Vagina (tissue), 2 donors: ENCODE results near the gene RPL5. TPM values are rescaled to one million over a fixed set of nuclear protein-coding genes. Genes with fewer than 3 reads are reported as not detected.

Experiments used
- DNase-seq, 2 donors: peaks; one replicate each; pipeline ENCODE4 v3.0.0-alpha.2; 2017; ENCODE audit errors: extremely low spot score in 2 of 2
- H3K27ac ChIP-seq: fragments of 200-600 bp; sonication (generic); one replicate; pipeline ENCODE4 v1.5.1; 2019
- H3K27me3 ChIP-seq: fragments of 200-600 bp; sonication (generic); one replicate; pipeline ENCODE4 v1.5.1; 2019
- H3K36me3 ChIP-seq, 2 donors: fragments of 200-600 bp; sonication (generic); one replicate each; pipeline ENCODE4 v1.5.1; 2017 to 2019
- H3K4me1 ChIP-seq: fragments of 200-600 bp; sonication (generic); one replicate; pipeline ENCODE4 v1.5.1; 2019
- H3K4me3 ChIP-seq, 2 donors: fragments of 200-600 bp; sonication (generic); 1 replicate in 1 of 2; 2 replicates in 1 of 2; pipeline ENCODE4 v1.5.1; 2016 to 2019
- H3K9me3 ChIP-seq: fragments of 200-600 bp; sonication (generic); one replicate; pipeline ENCODE4 v1.5.1; 2019
- POLR2A ChIP-seq, 2 donors: fragments of 450-650 bp; IDR thresholded peaks; one replicate each; pipeline ENCODE4 v1.6.1; 2017; ENCODE audit warnings: antibody characterized with exemption in 2 of 2, mild to moderate bottlenecking in 2 of 2, moderate library complexity in 2 of 2
- POLR2AphosphoS5 ChIP-seq, 2 donors: sonication (generic); formaldehyde crosslinking; IDR thresholded peaks; one replicate each; pipeline ENCODE4 v1.9.0; 2017; ENCODE audit warnings: antibody characterized with exemption in 2 of 2, mild to moderate bottlenecking in 2 of 2, low read depth in 1 of 2; ENCODE audit not compliant: insufficient read depth in 1 of 2
- intact Hi-C: fragments of 100-400 bp; cut with DNase I; formaldehyde crosslinking; loops from one replicate; pipeline ENCODE4 v1.15.1; 2023
- total RNA-seq: library from RNA; depleted of rRNA; stranded (reverse); fragments of >200 nt; gene quantifications from one replicate; pipeline ENCODE4 v1.2.3, GENCODE V29; 2016
- TF ChIP-seq, protein P1 (sequence below), 3 experiments: fragments of 450-650 bp in 2 of 3; fragments of 200-600 bp in 1 of 3; sonication (generic) in 1 of 3; IDR thresholded peaks; one replicate each; pipeline ENCODE4 v1.5.1; 2017 to 2019; ENCODE audit warnings: antibody characterized with exemption in 3 of 3, mild to moderate bottlenecking in 2 of 3, moderate library complexity in 2 of 3

The RPL5 gene
- total RNA-seq, 1 donor from 2014 or later = 1,502 TPM

DNA sequence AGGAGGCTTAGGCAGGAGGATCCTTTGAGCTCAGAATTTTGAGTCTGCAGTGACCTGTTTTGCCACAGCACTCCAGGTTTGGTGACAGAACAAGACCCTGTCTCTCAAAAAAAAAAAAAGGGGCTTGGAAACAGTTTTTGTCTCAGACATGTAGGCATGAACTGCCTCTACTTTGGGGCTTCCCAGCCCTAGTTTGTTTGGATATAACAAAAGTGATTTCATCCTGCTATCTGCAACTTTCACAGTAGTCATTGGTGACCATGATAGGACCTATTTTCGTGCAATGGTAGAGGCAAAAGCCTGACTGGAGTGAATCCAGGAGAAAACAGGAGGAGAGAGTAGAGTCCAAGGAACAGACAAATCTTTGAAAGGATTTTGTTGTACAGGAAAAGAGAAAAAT, 26.6 kb upstream of the RPL5 start:
- no peak for TF ChIP-seq POLR2AphosphoS5 (IDR thresholded peaks at IDR 0.05; ENCODE audit: insufficient read depth in 1 of 2, low read depth in 1 of 2)
- TF ChIP-seq, protein P1, sequence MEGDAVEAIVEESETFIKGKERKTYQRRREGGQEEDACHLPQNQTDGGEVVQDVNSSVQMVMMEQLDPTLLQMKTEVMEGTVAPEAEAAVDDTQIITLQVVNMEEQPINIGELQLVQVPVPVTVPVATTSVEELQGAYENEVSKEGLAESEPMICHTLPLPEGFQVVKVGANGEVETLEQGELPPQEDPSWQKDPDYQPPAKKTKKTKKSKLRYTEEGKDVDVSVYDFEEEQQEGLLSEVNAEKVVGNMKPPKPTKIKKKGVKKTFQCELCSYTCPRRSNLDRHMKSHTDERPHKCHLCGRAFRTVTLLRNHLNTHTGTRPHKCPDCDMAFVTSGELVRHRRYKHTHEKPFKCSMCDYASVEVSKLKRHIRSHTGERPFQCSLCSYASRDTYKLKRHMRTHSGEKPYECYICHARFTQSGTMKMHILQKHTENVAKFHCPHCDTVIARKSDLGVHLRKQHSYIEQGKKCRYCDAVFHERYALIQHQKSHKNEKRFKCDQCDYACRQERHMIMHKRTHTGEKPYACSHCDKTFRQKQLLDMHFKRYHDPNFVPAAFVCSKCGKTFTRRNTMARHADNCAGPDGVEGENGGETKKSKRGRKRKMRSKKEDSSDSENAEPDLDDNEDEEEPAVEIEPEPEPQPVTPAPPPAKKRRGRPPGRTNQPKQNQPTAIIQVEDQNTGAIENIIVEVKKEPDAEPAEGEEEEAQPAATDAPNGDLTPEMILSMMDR (IDR thresholded peaks at IDR 0.05) = no peak
- TF ChIP-seq POLR2A (IDR thresholded peaks at IDR 0.05) = no peak
- H3K9me3 ChIP-seq = no peaks in the 10 kb centered on the region
- no peak overlapping the region for H3K27ac ChIP-seq

DNA sequence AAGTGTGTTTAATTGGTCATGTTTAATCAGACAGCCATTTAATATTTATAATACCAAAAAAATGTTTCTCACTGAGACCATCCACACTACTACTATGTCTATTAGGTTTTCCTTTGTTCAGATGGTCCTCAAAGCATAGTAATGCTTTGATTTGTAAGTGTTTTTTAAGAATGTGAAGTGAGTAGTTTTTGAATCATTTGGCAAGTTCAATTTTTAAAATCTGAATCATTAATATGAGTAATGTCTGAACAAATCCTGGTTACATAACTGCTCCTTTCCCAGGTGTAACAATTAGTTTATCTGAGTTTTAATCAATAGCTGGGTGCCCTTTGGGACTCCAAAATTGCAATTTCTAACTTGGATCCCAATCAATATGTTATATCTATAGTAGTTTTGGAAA, 23.5 kb upstream of the RPL5 start:
- H3K4me3 ChIP-seq = no peak overlapping the region
- no peak overlapping the region for H3K27ac ChIP-seq
- peaks cover 7% of the 10 kb centered on the region for H3K4me1 ChIP-seq
- no peaks in the 10 kb centered on the region for H3K27me3 ChIP-seq
- no peaks in the 10 kb centered on the region for H3K36me3 ChIP-seq
- no peak for DNase-seq
- TF ChIP-seq, protein P1 (IDR thresholded peaks at IDR 0.05) = no peak
- TF ChIP-seq POLR2AphosphoS5 (IDR thresholded peaks at IDR 0.05; ENCODE audit: insufficient read depth in 1 of 2, low read depth in 1 of 2) (no peak), POLR2A (IDR thresholded peaks at IDR 0.05) (no peak)
- H3K9me3 ChIP-seq = no peaks in the 10 kb centered on the region
- intact Hi-C loops = no loop called here

More for the DNA sequence above, 26.6 kb upstream of the RPL5 start:
- no peaks in the 10 kb centered on the region for H3K36me3 ChIP-seq
- no peaks in the 10 kb centered on the region for H3K27me3 ChIP-seq
- intact Hi-C loops = no loop called here
- H3K4me1 ChIP-seq = peaks cover 7% of the 10 kb centered on the region
- DNase-seq = no peak
- H3K4me3 ChIP-seq = no peak overlapping the region

DNA sequence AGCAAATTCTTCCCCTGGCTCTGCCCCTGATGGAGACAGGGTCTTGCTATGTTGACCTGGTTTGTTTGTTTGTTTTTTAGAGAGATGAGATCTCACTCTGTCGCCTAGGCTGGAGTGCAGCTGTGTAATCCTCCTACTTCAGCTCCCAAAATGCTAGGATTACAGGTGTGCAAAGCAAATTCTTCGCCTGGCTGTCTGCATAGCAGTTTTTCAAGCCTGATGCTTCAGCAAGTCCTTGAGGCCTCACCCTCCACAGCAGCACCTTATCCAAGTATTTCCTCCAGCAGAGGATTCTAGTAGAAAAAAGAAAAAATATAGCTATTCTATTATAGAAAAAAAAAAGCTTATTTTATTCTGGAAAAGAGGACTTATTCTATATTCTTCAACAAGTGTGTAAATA, 15.1 kb upstream of the RPL5 start:
- Histone ChIP-seq H3K27me3 (no peaks in the 10 kb centered on the region), H3K4me1 (no peaks in the 10 kb centered on the region), H3K36me3 (no peaks in the 10 kb centered on the region), H3K4me3 (no peak overlapping the region), H3K27ac (no peak overlapping the region), H3K9me3 (no peaks in the 10 kb centered on the region)
- intact Hi-C loops = no loop called here
- TF ChIP-seq POLR2AphosphoS5 (IDR thresholded peaks at IDR 0.05; ENCODE audit: insufficient read depth in 1 of 2, low read depth in 1 of 2) = no peak
- TF ChIP-seq, protein P1 (IDR thresholded peaks at IDR 0.05) = no peak
- no peak for TF ChIP-seq POLR2A (IDR thresholded peaks at IDR 0.05)
- DNase-seq = no peak

DNA sequence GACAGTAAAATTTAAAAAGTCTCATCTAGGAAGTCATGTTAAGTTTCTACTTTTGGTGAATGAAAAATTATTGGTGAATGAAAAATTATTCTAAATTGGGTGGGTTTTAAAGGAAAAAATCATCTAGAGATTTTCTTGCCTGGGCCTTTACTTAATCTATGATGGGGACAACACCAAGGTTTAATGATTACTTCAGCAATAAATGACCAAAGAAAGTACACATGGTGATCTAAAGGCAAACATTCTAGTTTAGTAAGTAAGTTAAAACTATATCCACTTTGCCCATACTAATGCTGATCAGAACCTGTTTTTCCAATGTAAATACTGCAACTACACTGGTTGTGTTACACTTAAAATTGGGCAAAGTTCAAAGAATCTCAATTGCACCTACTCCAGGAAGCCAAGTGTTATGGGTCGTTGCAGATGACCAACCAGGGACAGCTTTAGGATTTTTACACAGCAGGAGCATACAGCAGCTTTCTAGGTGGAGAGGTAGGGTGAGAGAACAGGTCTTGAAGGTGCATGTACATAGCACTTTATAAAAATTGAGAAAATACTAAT, 14.6 kb upstream of the RPL5 start:
- no peaks in the 10 kb centered on the region for H3K4me1 ChIP-seq
- H3K27ac ChIP-seq = no peak overlapping the region
- H3K27me3 ChIP-seq = no peaks in the 10 kb centered on the region
- no peaks in the 10 kb centered on the region for H3K9me3 ChIP-seq
- intact Hi-C loops = no loop called here
- TF ChIP-seq, protein P1 (IDR thresholded peaks at IDR 0.05) = no peak
- TF ChIP-seq POLR2AphosphoS5 (IDR thresholded peaks at IDR 0.05; ENCODE audit: insufficient read depth in 1 of 2, low read depth in 1 of 2) (no peak), POLR2A (IDR thresholded peaks at IDR 0.05) (no peak)
- DNase-seq = no peak
- no peak overlapping the region for H3K4me3 ChIP-seq
- no peaks in the 10 kb centered on the region for H3K36me3 ChIP-seq

DNA sequence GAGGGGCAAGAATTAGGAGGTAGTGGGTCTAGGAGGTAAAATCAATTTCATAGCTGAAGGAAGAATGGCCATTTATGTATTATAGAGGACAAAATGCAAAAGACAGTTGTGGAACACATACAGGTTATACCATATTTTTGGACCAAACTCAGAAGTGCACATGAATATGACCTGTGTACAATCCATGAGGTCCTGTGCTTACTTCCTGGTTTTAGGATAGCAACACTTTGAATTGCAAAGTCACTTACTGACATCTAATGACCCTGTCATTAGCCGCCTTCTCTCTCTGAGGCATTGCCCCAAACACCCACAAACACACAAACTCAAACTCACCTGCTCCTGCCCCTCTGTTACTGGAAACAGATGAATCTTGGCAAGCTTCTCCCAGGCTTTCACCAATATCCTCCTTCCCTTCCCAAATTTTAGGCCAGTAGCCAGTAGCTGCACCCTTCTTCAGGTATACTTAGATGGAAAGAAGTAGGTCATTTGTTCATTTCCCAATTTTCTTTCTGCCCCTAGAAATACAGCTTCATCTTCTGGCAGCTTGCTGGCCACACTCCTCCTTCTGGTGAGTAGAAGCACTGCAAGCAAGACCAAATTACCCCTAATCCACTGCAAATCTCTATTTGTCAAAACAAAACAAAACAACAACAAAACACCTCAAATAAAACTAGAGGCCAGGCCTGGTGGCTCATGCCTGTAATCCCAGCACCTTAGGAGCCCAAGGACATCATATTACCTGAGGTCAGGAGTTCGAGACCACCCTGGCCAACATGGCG, 13.7 kb upstream of the RPL5 start:
- Histone ChIP-seq H3K4me1 (no peaks in the 10 kb centered on the region), H3K36me3 (no peaks in the 10 kb centered on the region), H3K9me3 (no peaks in the 10 kb centered on the region), H3K27me3 (no peaks in the 10 kb centered on the region), H3K27ac (no peak overlapping the region), H3K4me3 (no peak overlapping the region)
- intact Hi-C loops = no loop called here
- no peak for DNase-seq
- TF ChIP-seq, protein P1 (IDR thresholded peaks at IDR 0.05) = peak in 2 of 3 experiments; percentile 26 to 43
- no peak for TF ChIP-seq POLR2A (IDR thresholded peaks at IDR 0.05)
